ENCODE measurements around the gene POLDIP2.

POLDIP2 gene

DNA sequence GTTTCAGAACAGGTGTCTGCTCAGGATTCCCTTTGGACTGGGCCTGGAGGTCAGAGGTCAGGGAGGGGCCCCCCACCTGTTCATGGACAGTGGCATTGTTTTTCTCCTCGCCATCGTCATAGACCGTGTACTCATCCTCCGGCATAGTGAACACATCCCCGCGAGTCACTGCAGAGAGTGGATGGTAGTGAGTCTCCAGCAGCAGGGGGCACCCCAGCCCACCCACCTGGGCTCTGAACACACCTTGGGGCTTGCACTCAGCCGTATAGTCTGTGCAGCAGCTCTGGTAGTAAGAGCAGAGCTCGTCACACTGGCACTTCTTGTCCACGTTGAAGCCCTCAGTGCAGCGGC, 12.3 kb upstream of the POLDIP2 start:
- DNase-seq (ENCODE audit: extremely low read depth, low read depth): no peak
- TF ChIP-seq, protein P1, sequence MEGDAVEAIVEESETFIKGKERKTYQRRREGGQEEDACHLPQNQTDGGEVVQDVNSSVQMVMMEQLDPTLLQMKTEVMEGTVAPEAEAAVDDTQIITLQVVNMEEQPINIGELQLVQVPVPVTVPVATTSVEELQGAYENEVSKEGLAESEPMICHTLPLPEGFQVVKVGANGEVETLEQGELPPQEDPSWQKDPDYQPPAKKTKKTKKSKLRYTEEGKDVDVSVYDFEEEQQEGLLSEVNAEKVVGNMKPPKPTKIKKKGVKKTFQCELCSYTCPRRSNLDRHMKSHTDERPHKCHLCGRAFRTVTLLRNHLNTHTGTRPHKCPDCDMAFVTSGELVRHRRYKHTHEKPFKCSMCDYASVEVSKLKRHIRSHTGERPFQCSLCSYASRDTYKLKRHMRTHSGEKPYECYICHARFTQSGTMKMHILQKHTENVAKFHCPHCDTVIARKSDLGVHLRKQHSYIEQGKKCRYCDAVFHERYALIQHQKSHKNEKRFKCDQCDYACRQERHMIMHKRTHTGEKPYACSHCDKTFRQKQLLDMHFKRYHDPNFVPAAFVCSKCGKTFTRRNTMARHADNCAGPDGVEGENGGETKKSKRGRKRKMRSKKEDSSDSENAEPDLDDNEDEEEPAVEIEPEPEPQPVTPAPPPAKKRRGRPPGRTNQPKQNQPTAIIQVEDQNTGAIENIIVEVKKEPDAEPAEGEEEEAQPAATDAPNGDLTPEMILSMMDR (IDR thresholded peaks at IDR 0.05; ENCODE audit: low read depth, low read length): no peak

DNA sequence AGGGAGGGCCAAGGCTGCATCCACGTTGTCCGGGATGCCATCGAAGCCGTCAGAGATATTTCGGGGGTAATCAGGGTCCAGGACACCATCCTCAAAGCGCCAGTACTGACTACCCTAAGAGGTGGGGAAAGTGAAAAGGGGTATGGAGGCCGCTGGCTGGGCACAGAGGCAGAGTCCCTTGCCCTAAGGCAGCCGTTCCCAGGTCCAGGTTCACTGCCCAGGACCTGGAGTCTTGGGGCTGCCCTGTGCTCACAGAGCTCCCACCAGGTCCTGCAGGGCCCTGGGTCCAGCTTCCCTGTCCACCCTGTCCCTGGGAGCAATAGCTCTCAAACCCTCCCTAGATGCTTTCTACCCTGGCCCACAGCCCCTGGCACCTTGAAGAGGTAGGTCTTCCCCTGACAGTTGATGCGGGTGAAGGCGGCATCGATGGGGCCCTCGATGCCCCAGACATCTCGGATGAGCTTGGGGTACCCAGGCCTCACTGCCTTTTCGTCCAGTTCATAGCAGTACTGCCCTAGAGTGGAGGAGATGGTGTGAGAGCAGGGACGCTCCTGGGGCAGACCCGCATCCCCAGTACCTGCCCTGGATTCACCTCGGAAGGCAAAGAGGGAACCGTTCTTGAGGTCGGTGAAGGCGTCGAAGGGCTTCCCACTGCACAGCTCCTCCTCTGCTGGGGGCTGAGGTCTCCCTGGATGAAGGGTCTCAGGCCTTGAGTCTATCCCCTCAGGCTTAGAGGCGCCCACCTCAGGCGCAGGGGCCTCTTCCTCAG, 11.8 kb upstream of the POLDIP2 start:
- TF ChIP-seq, protein P1 (IDR thresholded peaks at IDR 0.05; ENCODE audit: low read depth, low read length): no peak
- DNase-seq (ENCODE audit: extremely low read depth, low read depth): no peak

DNA sequence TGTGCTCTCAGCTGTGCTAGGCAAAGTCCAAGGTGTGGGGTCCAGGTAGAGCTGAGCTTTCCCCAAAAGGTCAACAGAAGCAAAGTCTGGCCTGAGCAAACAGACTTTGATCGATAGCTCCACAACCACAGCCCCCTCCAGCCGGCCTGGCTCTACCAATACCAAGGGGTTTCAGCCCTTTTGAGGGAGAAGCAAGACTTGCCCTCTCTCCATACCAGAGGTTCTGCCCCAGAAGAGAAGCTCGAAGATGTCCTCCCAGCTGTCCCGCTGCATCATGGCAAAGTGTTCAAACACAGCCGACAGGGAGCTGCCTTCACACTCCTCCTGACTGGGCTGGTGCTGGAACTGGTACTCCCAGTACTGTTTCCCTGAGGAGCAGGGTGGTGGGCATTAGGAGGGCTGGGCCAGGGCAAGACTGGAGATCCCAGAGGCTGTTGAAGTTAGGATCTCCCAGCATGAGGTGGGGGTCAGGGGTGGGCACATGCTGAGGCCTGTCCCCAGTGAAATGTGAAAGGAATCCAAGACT, 11.0 kb upstream of the POLDIP2 start:
- no peak for DNase-seq (ENCODE audit: extremely low read depth, low read depth)
- TF ChIP-seq, protein P1 (IDR thresholded peaks at IDR 0.05; ENCODE audit: low read depth, low read length): no peak

DNA sequence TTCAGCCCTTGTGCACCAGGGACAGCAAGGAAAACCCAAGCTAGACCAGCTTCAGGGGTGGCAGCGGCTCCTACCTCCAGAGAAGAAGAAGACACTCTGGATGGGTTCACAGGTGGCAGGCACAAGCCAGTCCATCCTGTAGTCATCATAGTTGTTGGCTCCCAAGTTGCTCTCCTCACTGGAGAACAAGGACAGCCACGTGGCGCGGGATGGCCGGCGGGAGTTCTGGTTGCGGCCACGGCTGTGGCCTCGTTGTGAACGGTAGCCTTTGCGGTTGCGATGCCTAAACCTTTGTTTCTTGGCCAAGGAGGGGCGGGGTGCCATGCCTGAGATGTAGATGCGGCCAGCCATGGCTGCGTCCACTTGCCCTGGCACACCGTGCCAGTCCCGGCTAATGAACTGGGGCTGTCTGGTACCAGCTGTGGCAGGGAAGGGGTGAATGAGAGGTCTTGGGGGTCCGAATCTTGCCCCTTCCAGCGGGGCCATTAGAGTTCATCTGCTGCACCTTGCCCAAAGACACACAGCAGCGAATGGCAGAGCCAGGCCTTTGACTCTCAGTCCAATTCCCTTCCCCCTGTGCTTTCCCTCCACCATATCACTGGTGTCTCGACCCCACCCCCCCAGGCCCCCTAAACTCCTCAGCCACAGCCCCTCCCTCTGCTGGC, 10.4 kb upstream of the POLDIP2 start:
- TF ChIP-seq, protein P1 (IDR thresholded peaks at IDR 0.05; ENCODE audit: low read depth, low read length): no peak
- DNase-seq (ENCODE audit: extremely low read depth, low read depth): no peak

DNA sequence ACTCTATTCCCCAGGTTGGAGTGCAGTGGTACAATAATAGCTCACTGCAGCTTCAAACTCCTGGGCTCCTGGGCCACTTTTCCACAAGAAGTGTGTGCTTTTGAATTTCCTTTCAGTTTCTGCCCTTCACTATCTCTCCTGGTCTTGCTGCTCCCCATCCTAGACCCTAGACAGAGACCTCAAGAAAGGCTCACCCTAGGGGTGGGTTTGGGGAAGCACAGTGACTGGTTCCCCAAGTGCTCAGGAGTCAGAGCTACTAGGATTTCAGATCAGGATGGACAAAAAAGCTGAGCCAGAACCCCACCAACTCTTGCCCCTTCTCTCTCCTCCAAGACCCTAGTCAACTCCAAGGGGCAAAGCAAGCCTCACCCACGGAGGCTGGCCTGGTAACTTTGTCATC, 9.3 kb upstream of the POLDIP2 start:
- TF ChIP-seq, protein P1 (IDR thresholded peaks at IDR 0.05; ENCODE audit: low read depth, low read length): no peak

DNA sequence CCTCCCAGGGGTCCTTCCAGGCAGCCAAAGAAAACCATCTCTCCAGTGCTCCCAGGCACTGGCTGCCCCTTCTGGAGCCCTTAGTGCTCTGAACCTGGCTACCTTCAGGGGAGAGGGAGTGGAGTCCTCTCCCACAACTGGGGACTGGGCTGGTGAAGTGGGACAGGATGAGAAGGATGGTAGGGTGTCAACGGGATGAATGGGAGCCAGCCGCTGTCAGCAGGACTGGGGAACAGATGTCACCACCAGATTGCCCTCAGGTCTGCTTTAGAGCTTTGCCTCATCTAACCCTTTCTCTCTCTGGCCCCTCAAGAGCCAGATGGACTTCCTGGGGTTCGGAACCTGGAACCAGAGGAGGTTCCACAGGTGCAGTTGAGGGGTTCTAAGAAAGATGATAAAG, 8.2 kb upstream of the POLDIP2 start:
- no peak for DNase-seq (ENCODE audit: extremely low read depth, low read depth)
- TF ChIP-seq, protein P1 (IDR thresholded peaks at IDR 0.05; ENCODE audit: low read depth, low read length): no peak

More for the DNA sequence above, 9.3 kb upstream of the POLDIP2 start:
- DNase-seq (ENCODE audit: extremely low read depth, low read depth): no peak

DNA sequence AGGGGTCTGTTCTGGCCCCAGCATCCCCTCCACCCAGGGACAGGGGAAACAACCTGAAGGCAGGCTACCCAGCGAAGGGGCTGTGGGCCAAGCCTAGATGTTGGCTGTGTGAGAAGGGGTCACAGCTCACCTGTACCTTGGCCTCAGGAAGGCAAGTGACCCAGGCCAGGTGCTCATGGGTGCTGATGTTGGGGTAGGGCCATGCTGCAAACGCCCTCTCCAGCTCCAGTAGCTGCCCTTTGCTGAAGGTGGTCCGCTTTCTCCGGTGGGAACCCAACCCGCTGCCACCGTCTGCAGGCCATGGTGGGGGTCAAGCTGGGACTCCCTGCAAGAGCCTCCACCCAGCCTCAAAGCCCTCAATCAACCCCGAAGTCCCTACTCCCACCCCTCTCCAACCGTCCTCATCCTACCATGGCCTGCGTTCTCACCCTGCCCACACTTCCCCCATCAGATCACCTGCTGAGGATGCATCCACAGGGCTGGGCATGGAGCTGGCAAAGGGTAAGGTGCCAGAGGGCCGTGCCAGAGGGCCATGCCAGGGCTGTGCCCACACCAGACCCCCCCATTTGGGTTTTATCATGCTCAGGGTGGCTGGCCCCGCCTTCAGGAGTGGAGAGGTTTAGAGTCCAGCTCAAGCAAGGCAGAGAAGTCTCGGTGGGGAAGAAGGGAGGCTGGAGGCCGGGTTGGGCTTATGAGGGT, 7.5 kb upstream of the POLDIP2 start, which contains the start of gene SEBOX:
TSS of gene SEBOX (minus strand) at position 535 of the 699 bp plus-strand sequence. CDS start at position 487, 48 bp downstream.
- no peak for DNase-seq (ENCODE audit: extremely low read depth, low read depth)

More for the DNA sequence above, 7.5 kb upstream of the POLDIP2 start, which contains the start of gene SEBOX:
- TF ChIP-seq, protein P1 (IDR thresholded peaks at IDR 0.05; ENCODE audit: low read depth, low read length): no peak

All from AG09319 (cell line).